A673 (cell line): ENCODE measurements around the gene TUBA4B.

Experiments
- EZH2 ChIP-seq: fragments of 200-600 bp; sonication (generic); IDR thresholded peaks from 2 replicates; pipeline ENCODE4 v1.6.1; 2017; ENCODE audit warnings: borderline replicate concordance, low read depth, mild to moderate bottlenecking, mixed read lengths, antibody characterized with exemption, low read length; ENCODE audit not compliant: poor library complexity, severe bottlenecking
- TF ChIP-seq, protein P1 (sequence below): fragments of 300-800, 200-600 bp; sonication (generic); conservative IDR thresholded peaks from 2 replicates; pipeline ENCODE4 v1.5.1; 2017; ENCODE audit warnings: low read depth, mild to moderate bottlenecking, antibody characterized with exemption, low read length, moderate library complexity, mixed read lengths

DNA sequence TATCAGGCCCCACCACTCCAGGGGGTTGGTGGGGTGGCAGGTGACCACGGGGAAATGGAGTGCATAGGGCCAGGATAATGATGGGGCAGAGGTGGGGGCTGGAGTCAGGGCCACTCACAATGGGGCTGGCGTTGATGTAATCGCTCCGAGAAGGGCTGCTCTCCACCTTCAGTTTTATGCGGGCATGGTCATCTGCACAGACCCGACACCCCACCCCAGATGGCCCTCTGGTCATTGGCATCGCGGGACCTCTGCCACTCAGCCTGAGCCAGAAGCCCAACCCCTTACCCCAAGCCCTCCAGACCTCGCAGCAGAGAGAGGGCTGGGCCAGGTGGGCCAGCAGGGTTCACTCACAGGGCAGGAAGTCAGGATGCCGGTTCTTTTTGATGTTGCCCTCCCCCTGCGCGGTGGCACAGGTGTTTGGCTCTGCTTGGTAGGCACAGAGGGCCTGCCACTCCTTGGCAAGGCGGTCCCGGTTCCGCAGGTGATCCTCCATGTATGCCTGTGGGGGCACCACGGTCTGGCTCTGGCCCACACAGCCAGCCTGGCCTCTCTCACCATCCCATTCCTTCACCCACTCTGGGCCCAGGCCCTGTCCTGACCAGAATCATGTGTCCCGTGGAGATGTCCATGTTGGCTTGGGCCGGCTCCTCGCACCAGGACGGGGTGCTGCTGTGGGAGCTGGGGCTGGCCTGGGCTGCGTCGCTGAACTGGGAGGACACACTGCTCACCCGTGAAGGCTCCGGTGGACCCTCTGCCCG lies 43.8 kb downstream of the TUBA4B start:
- TF ChIP-seq, protein P1, sequence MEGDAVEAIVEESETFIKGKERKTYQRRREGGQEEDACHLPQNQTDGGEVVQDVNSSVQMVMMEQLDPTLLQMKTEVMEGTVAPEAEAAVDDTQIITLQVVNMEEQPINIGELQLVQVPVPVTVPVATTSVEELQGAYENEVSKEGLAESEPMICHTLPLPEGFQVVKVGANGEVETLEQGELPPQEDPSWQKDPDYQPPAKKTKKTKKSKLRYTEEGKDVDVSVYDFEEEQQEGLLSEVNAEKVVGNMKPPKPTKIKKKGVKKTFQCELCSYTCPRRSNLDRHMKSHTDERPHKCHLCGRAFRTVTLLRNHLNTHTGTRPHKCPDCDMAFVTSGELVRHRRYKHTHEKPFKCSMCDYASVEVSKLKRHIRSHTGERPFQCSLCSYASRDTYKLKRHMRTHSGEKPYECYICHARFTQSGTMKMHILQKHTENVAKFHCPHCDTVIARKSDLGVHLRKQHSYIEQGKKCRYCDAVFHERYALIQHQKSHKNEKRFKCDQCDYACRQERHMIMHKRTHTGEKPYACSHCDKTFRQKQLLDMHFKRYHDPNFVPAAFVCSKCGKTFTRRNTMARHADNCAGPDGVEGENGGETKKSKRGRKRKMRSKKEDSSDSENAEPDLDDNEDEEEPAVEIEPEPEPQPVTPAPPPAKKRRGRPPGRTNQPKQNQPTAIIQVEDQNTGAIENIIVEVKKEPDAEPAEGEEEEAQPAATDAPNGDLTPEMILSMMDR: no peak
- no peak for TF ChIP-seq EZH2
